H9 (cell line): ENCODE data around the gene AP4B1. TPM values are rescaled to one million over a fixed set of nuclear protein-coding genes. Genes with fewer than 3 reads are reported as not detected.

Source experiments
- DNase-seq: peaks from one replicate; pipeline ENCODE4 v3.0.0-alpha.2; 2017
- H2AFZ ChIP-seq: one replicate; pipeline ENCODE4 v1.6.1; 2013; ENCODE audit warnings: mild to moderate bottlenecking, low read length, control low read depth, moderate library complexity
- H2AK5ac ChIP-seq: 2 replicates; pipeline ENCODE4 v1.6.1; 2013; ENCODE audit warnings: low read length, control low read depth, mixed read lengths; ENCODE audit not compliant: insufficient read length
- H2BK120ac ChIP-seq: one replicate; pipeline ENCODE4 v1.6.1; 2013; ENCODE audit warnings: low read depth, mild to moderate bottlenecking, low read length, control low read depth, inconsistent platforms; ENCODE audit not compliant: poor library complexity, severe bottlenecking
- H2BK12ac ChIP-seq: 2 replicates; pipeline ENCODE4 v1.6.1; 2013; ENCODE audit warnings: low read length, control low read depth, mixed read lengths, low read depth; ENCODE audit not compliant: insufficient read length
- H2BK15ac ChIP-seq: 2 replicates; pipeline ENCODE4 v1.6.1; 2013; ENCODE audit warnings: low read depth, low read length, control low read depth
- H2BK20ac ChIP-seq: one replicate; pipeline ENCODE4 v1.6.1; 2013; ENCODE audit warnings: low read depth, mild to moderate bottlenecking, low read length, control low read depth, inconsistent platforms; ENCODE audit not compliant: poor library complexity, severe bottlenecking
- H2BK5ac ChIP-seq: 2 replicates; pipeline ENCODE4 v1.6.1; 2013; ENCODE audit warnings: low read length, control low read depth, mixed read lengths; ENCODE audit not compliant: insufficient read length
- H3K14ac ChIP-seq: 2 replicates; pipeline ENCODE4 v1.6.1; 2013; ENCODE audit warnings: low read length, control low read depth; ENCODE audit not compliant: insufficient read depth
- H3K18ac ChIP-seq: 2 replicates; pipeline ENCODE4 v1.6.1; 2013; ENCODE audit warnings: low read depth, mild to moderate bottlenecking, mixed read lengths, low read length, control low read depth; ENCODE audit not compliant: insufficient read length
- H3K23ac ChIP-seq: 2 replicates; pipeline ENCODE4 v1.6.1; 2013; ENCODE audit warnings: low read length, control low read depth, mixed read lengths, low read depth; ENCODE audit not compliant: insufficient read length
- H3K23me2 ChIP-seq: 2 replicates; pipeline ENCODE4 v1.6.1; 2013; ENCODE audit warnings: low read depth, mild to moderate bottlenecking, mixed read lengths, low read length, control low read depth; ENCODE audit not compliant: insufficient read length, poor library complexity, severe bottlenecking
- H3K27ac ChIP-seq: 2 replicates; pipeline ENCODE4 v1.5.1; 2013; ENCODE audit warnings: low read length, control low read depth, mixed read lengths, low read depth; ENCODE audit not compliant: insufficient read length
- H3K27me3 ChIP-seq: 2 replicates; pipeline ENCODE4 v1.6.1; 2013; ENCODE audit warnings: low read length, control low read depth, inconsistent platforms; ENCODE audit not compliant: insufficient read depth
- H3K4ac ChIP-seq: 2 replicates; pipeline ENCODE4 v1.6.1; 2013; ENCODE audit warnings: low read depth, mild to moderate bottlenecking, control low read depth, inconsistent platforms, low read length, moderate library complexity
- H3K4me1 ChIP-seq: 2 replicates; pipeline ENCODE4 v1.6.1; 2013; ENCODE audit warnings: low read length, control low read depth, inconsistent platforms; ENCODE audit not compliant: insufficient read depth
- H3K4me2 ChIP-seq: 2 replicates; pipeline ENCODE4 v1.6.1; 2013; ENCODE audit warnings: low read length, control low read depth, mixed read lengths; ENCODE audit not compliant: insufficient read length, insufficient read depth
- H3K56ac ChIP-seq: 2 replicates; pipeline ENCODE4 v1.6.1; 2013; ENCODE audit warnings: low read depth, mild to moderate bottlenecking, mixed read lengths, low read length, control low read depth; ENCODE audit not compliant: insufficient read length
- H3K79me1 ChIP-seq: 2 replicates; pipeline ENCODE4 v1.6.1; 2013; ENCODE audit warnings: low read depth, mild to moderate bottlenecking, moderate library complexity, low read length, control low read depth, inconsistent platforms; ENCODE audit not compliant: insufficient read depth, poor library complexity, severe bottlenecking
- H3K79me2 ChIP-seq: 2 replicates; pipeline ENCODE4 v1.6.1; 2013; ENCODE audit warnings: low read length, control low read depth, inconsistent platforms; ENCODE audit not compliant: insufficient read depth
- H3K9ac ChIP-seq: 2 replicates; pipeline ENCODE4 v1.6.1; 2013; ENCODE audit warnings: low read length, control low read depth, mixed read lengths; ENCODE audit not compliant: insufficient read length; ENCODE audit errors: extremely low read depth
- H3K9me3 ChIP-seq: one replicate; pipeline ENCODE4 v1.6.1; 2013; ENCODE audit warnings: low read depth, low read length, inconsistent platforms; ENCODE audit not compliant: control insufficient read depth
- H3T11ph ChIP-seq: one replicate; pipeline ENCODE4 v1.6.1; 2013; ENCODE audit warnings: mild to moderate bottlenecking, low read length, control low read depth, inconsistent platforms
- H4K20me1 ChIP-seq: one replicate; pipeline ENCODE4 v1.6.1; 2013; ENCODE audit not compliant: control insufficient read depth, insufficient read length, insufficient read depth
- H4K5ac ChIP-seq: 2 replicates; pipeline ENCODE4 v1.6.1; 2013; ENCODE audit warnings: low read depth, mild to moderate bottlenecking, mixed read lengths, low read length, control low read depth; ENCODE audit not compliant: insufficient read length
- H4K8ac ChIP-seq: replicated peaks from 2 replicates; pipeline ENCODE4 v1.6.1; 2013; ENCODE audit warnings: low read length, control low read depth, mixed read lengths, low read depth; ENCODE audit not compliant: insufficient read length
- H4K91ac ChIP-seq: 2 replicates; pipeline ENCODE4 v1.6.1; 2013; ENCODE audit warnings: low read depth, mild to moderate bottlenecking, moderate library complexity, mixed read lengths, low read length, control low read depth; ENCODE audit not compliant: insufficient read length
- H3K27ac Mint-ChIP-seq, 3 experiments: 2 replicates in 2 of 3; 3 replicates in 1 of 3; pipeline ENCODE4 v1.8.0; 2020 to 2021; ENCODE audit warnings: mixed read lengths in 3 of 3, mild to moderate bottlenecking in 1 of 3, moderate library complexity in 1 of 3
- H3K27me3 Mint-ChIP-seq: 2 replicates; pipeline ENCODE4 v1.8.0; 2021; ENCODE audit warnings: low read depth, mild to moderate bottlenecking, moderate library complexity, mixed read lengths
- H3K36me3 Mint-ChIP-seq, 3 experiments: 2 replicates in 2 of 3; 3 replicates in 1 of 3; pipeline ENCODE4 v1.8.0; 2020 to 2021; ENCODE audit warnings: low read depth in 3 of 3, mixed read lengths in 3 of 3; ENCODE audit not compliant: insufficient read depth in 1 of 3
- H3K4me1 Mint-ChIP-seq, 2 experiments: 2 replicates each; pipeline ENCODE4 v1.8.0; 2020; ENCODE audit warnings: mixed read lengths in 2 of 2
- H3K4me3 Mint-ChIP-seq, 2 experiments: 2 replicates in 1 of 2; 3 replicates in 1 of 2; pipeline ENCODE4 v1.8.0; 2020 to 2021; ENCODE audit warnings: mild to moderate bottlenecking in 2 of 2, mixed read lengths in 2 of 2, moderate library complexity in 1 of 2
- H3K9me3 Mint-ChIP-seq, 2 experiments: 2 replicates in 1 of 2; 3 replicates in 1 of 2; pipeline ENCODE4 v1.8.0; 2020; ENCODE audit warnings: mild to moderate bottlenecking in 2 of 2, mixed read lengths in 2 of 2, moderate library complexity in 1 of 2
- WGBS: extraction: QIAGEN DNeasy Blood & Tissue Kit; methylation state at CpG from one replicate; pipeline ENCODE4 v1.1.7; 2013; ENCODE audit warnings: missing lambda C conversion rate, low lambda C conversion rate, mixed read lengths; ENCODE audit not compliant: insufficient read length; ENCODE audit errors: extremely low coverage; 5-methylcytosine and 5-hydroxymethylcytosine counted together
- total RNA-seq: library from RNA; stranded (reverse); gene quantifications from 2 replicates; pipeline ENCODE4 v1.2.1, GENCODE V29; 2021
- TF ChIP-seq, protein P1 (sequence below): fragments of 200-600 bp; sonication (generic); conservative IDR thresholded peaks from 3 replicates; pipeline ENCODE4 v1.8.0; 2021; ENCODE audit warnings: antibody characterized with exemption, mild to moderate bottlenecking

Gene AP4B1
- total RNA-seq, 1 experiment from 2014 or later: 19.3 TPM

GRCh38 chr1:113861641-113862040 lies 43.0 kb downstream of the AP4B1 start:
- Histone ChIP-seq H3K18ac (no peak overlapping the region), H3K27ac (no peak overlapping the region), H2BK15ac (no peak overlapping the region), H2BK5ac (no peak overlapping the region), H3T11ph (no peak overlapping the region), H2BK12ac (no peak overlapping the region), H3K14ac (no peak overlapping the region), H3K56ac (no peak overlapping the region), H4K8ac (no peak overlapping the region), H2BK20ac (no peak overlapping the region), H3K9ac (no peak overlapping the region), H2BK120ac (no peak overlapping the region), H2AFZ (no peak overlapping the region), H3K23me2 (no peaks in the 10 kb centered on the region), H3K79me2 (no peaks in the 10 kb centered on the region), H4K91ac (no peak overlapping the region), H3K4me1 (no peaks in the 10 kb centered on the region), H3K79me1 (no peaks in the 10 kb centered on the region), H3K27me3 (no peaks in the 10 kb centered on the region), H2AK5ac (no peak overlapping the region), H4K5ac (no peak overlapping the region), H3K23ac (no peak overlapping the region), H3K9me3 (no peaks in the 10 kb centered on the region), H4K20me1 (no peaks in the 10 kb centered on the region), H3K4me2 (no peak overlapping the region), H3K4ac (no peak overlapping the region)
- Mint-ChIP-seq H3K27me3 (no peaks in the 10 kb centered on the region), H3K27ac (no peak overlapping the region), H3K36me3 (no peaks in the 10 kb centered on the region), H3K4me1 (no peaks in the 10 kb centered on the region; a peak in 1 of 4 replicates), H3K4me3 (no peak overlapping the region), H3K9me3 (no peaks in the 10 kb centered on the region)
- DNase-seq: no peak
- WGBS: no CpG with 5 or more reads among the region's 5 CpGs
- TF ChIP-seq, protein P1, sequence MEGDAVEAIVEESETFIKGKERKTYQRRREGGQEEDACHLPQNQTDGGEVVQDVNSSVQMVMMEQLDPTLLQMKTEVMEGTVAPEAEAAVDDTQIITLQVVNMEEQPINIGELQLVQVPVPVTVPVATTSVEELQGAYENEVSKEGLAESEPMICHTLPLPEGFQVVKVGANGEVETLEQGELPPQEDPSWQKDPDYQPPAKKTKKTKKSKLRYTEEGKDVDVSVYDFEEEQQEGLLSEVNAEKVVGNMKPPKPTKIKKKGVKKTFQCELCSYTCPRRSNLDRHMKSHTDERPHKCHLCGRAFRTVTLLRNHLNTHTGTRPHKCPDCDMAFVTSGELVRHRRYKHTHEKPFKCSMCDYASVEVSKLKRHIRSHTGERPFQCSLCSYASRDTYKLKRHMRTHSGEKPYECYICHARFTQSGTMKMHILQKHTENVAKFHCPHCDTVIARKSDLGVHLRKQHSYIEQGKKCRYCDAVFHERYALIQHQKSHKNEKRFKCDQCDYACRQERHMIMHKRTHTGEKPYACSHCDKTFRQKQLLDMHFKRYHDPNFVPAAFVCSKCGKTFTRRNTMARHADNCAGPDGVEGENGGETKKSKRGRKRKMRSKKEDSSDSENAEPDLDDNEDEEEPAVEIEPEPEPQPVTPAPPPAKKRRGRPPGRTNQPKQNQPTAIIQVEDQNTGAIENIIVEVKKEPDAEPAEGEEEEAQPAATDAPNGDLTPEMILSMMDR: no peak
